ENCODE measurements around the gene BLZF1. TPM values are rescaled to one million over a fixed set of nuclear protein-coding genes. Genes with fewer than 3 reads are reported as not detected.

The BLZF1 gene
- total RNA-seq, 3 donors from 2014 or later (not counting 1 experiment from before 2014, with no cell fraction given) = 13.2 to 21.6 (median 18.2) TPM

- H3K4me1 ChIP-seq (ENCODE audit: control insufficient read depth, insufficient read depth, low read length) = peaks cover 7% of the 10 kb centered on the region
- Mint-ChIP-seq H3K27me3 (ENCODE audit: low read depth in 2 of 2) (no peaks in the 10 kb centered on the region), H3K4me3 (no peak overlapping the region), H3K4me1 (peaks cover 0 to 5% of the 10 kb centered on the region in 2 donors), H3K36me3 (no peaks in the 10 kb centered on the region), H3K9me3 (no peaks in the 10 kb centered on the region), H3K27ac (no peak overlapping the region)
- ATAC-seq (no peak), DNase-seq (peak in 1 of 2 donors; percentile 41)
- no peak overlapping the region for H3K27ac ChIP-seq (ENCODE audit: low read length)
- H3K4me3 ChIP-seq (ENCODE audit: low read length) = no peak overlapping the region
- intact Hi-C loops (cut with micrococcal nuclease) = loop anchor here (10.0 kb wide), 1 partner anchor 258 kb away; the partner anchor contains the start of gene ATP1B1
- H3K9me3 ChIP-seq (ENCODE audit: control insufficient read depth, insufficient read depth, low read length) = no peaks in the 10 kb centered on the region
- no peaks in the 10 kb centered on the region for H3K27me3 ChIP-seq (ENCODE audit: control insufficient read depth, insufficient read depth, low read length)
- TF ChIP-seq CTCF (IDR thresholded peaks at IDR 0.05) = no peak
- no peaks in the 10 kb centered on the region for H3K36me3 ChIP-seq (ENCODE audit: control insufficient read depth, insufficient read depth, low read length)
- WGBS (ENCODE audit: insufficient coverage) = 40% methylated on average over 3 of the region's 5 CpGs
Observed at GRCh38 chr1:169363046-169363730, 4.8 kb upstream of the BLZF1 start.

- Histone ChIP-seq H3K4me3 (ENCODE audit: low read length) (no peak overlapping the region), H3K27me3 (ENCODE audit: control insufficient read depth, insufficient read depth, low read length) (no peaks in the 10 kb centered on the region), H3K27ac (ENCODE audit: low read length) (no peak overlapping the region), H3K9me3 (ENCODE audit: control insufficient read depth, insufficient read depth, low read length) (no peaks in the 10 kb centered on the region), H3K36me3 (ENCODE audit: control insufficient read depth, insufficient read depth, low read length) (peaks cover 3% of the 10 kb centered on the region), H3K4me1 (ENCODE audit: control insufficient read depth, insufficient read depth, low read length) (peaks cover 10% of the 10 kb centered on the region)
- H3K4me1 Mint-ChIP-seq = peaks cover 0 to 5% of the 10 kb centered on the region in 2 donors
- ATAC-seq = no peak
- intact Hi-C loops (cut with micrococcal nuclease) = loop anchor here (5.0 to 10.0 kb wide), 6 partner anchors 53 to 1428 kb away; partner anchors contain the start of genes ATP1B1, DCAF6, MPC2 and SFT2D2
- DNase-seq = no peak
- no peaks in the 10 kb centered on the region for H3K9me3 Mint-ChIP-seq
- H3K27me3 Mint-ChIP-seq (ENCODE audit: low read depth in 2 of 2) = no peaks in the 10 kb centered on the region
- H3K4me3 Mint-ChIP-seq = no peak overlapping the region
- no peak for TF ChIP-seq CTCF (IDR thresholded peaks at IDR 0.05)
- H3K27ac Mint-ChIP-seq = no peak overlapping the region
- no peaks in the 10 kb centered on the region for H3K36me3 Mint-ChIP-seq
- 85% methylated on average over 2 of the region's 2 CpGs for WGBS (ENCODE audit: insufficient coverage)
Observed at GRCh38 chr1:169364948-169365347, 3.0 kb upstream of the BLZF1 start.

- Mint-ChIP-seq H3K36me3 (peaks cover 9% of the 10 kb centered on the region), H3K9me3 (no peaks in the 10 kb centered on the region), H3K27ac (no peak overlapping the region), H3K4me3 (no peak overlapping the region), H3K4me1 (peaks cover 6 to 12% of the 10 kb centered on the region in 2 donors), H3K27me3 (ENCODE audit: low read depth in 2 of 2) (no peaks in the 10 kb centered on the region)
- intact Hi-C loops (cut with micrococcal nuclease) = loop anchor here (1.0 to 10.0 kb wide), 8 partner anchors 55 to 1430 kb away; partner anchors contain the start of genes ATP1B1, DCAF6, MPC2 and SFT2D2
- H3K27me3 ChIP-seq (ENCODE audit: control insufficient read depth, insufficient read depth, low read length) = no peaks in the 10 kb centered on the region
- no peak for TF ChIP-seq CTCF (IDR thresholded peaks at IDR 0.05)
- no peaks in the 10 kb centered on the region for H3K9me3 ChIP-seq (ENCODE audit: control insufficient read depth, insufficient read depth, low read length)
- peak overlapping the region; percentile 70 for H3K4me3 ChIP-seq (ENCODE audit: low read length)
- no peak for DNase-seq
- WGBS (ENCODE audit: insufficient coverage) = 14% methylated on average over 15 of the region's 15 CpGs
- H3K4me1 ChIP-seq (ENCODE audit: control insufficient read depth, insufficient read depth, low read length) = peaks cover 10% of the 10 kb centered on the region
- no peak for ATAC-seq
- peaks cover 19% of the 10 kb centered on the region for H3K36me3 ChIP-seq (ENCODE audit: control insufficient read depth, insufficient read depth, low read length)
- H3K27ac ChIP-seq (ENCODE audit: low read length) = peak overlapping the region; percentile 77
Observed at GRCh38 chr1:169367096-169367685, 804 bp upstream of the BLZF1 start.

Measured in natural killer cell (primary cell).